WTC11 (cell line): ENCODE data around the gene SERPIND1. TPM values are rescaled to one million over a fixed set of nuclear protein-coding genes. Genes with fewer than 3 reads are reported as not detected.
"Not testable (repeated sequence)": the region's sequence is repeated elsewhere in the genome, so short reads cannot be mapped to it uniquely, and the experiment has no call there.

Source experiments
- ATAC-seq: fragments of 200-7000 bp; cut with Tn5 transposase; 2 replicates; pipeline ENCODE4 v1.10.0; 2021; ENCODE audit warnings: mild to moderate bottlenecking, moderate library complexity
- CTCF ChIA-PET: fragments of 300-600 bp; sonication (Branson Sonifier 250); formaldehyde crosslinking; loops from one replicate; lab custom pipeline; 2021; ENCODE audit warnings: antibody characterized with exemption; lab: Charles Lee
- POLR2A ChIA-PET: fragments of 350-600 bp; sonication (Branson Sonifier 250); formaldehyde crosslinking; loops from one replicate; lab custom pipeline; 2021; ENCODE audit warnings: antibody characterized with exemption; lab: Charles Lee
- DNase-seq: peaks from one replicate; pipeline ENCODE4 v3.0.0; 2021; ENCODE audit warnings: low spot score
- H3K27ac Mint-ChIP-seq: 2 replicates; pipeline ENCODE4 v1.8.0; 2021; ENCODE audit warnings: mixed read lengths
- H3K27me3 Mint-ChIP-seq: 2 replicates; pipeline ENCODE4 v1.8.0; 2021; ENCODE audit warnings: low read depth, mild to moderate bottlenecking, moderate library complexity, mixed read lengths
- H3K36me3 Mint-ChIP-seq: 2 replicates; pipeline ENCODE4 v1.8.0; 2021; ENCODE audit warnings: mixed read lengths
- H3K4me1 Mint-ChIP-seq: 2 replicates; pipeline ENCODE4 v1.8.0; 2022; ENCODE audit warnings: mixed read lengths
- H3K4me3 Mint-ChIP-seq: 2 replicates; pipeline ENCODE4 v1.8.0; 2021; ENCODE audit warnings: mild to moderate bottlenecking, moderate library complexity, mixed read lengths
- H3K9me3 Mint-ChIP-seq: 2 replicates; pipeline ENCODE4 v1.8.0; 2021; ENCODE audit warnings: mixed read lengths
- ARID4B ChIP-seq: sonication (generic); formaldehyde crosslinking; IDR thresholded peaks from 2 replicates; pipeline ENCODE4 v1.8.0; 2023; ENCODE audit warnings: missing genetic modification reagents, mild to moderate bottlenecking, borderline replicate concordance
- E2F1 ChIP-seq: sonication (generic); formaldehyde crosslinking; IDR thresholded peaks from 2 replicates; pipeline ENCODE4 v1.8.0; 2022; ENCODE audit warnings: mild to moderate bottlenecking, missing genetic modification reagents
- E2F5 ChIP-seq: sonication (generic); formaldehyde crosslinking; IDR thresholded peaks from 2 replicates; pipeline ENCODE4 v1.8.1; 2022; ENCODE audit warnings: mild to moderate bottlenecking, moderate library complexity, missing genetic modification reagents
- FOXP1 ChIP-seq: sonication (generic); formaldehyde crosslinking; IDR thresholded peaks from 2 replicates; pipeline ENCODE4 v1.8.0; 2022; ENCODE audit warnings: missing genetic modification reagents, mild to moderate bottlenecking, moderate library complexity, borderline replicate concordance
- HMGXB4 ChIP-seq: sonication (generic); formaldehyde crosslinking; IDR thresholded peaks from 2 replicates; pipeline ENCODE4 v1.8.1; 2023; ENCODE audit warnings: mild to moderate bottlenecking, moderate library complexity, missing genetic modification reagents
- IRF1 ChIP-seq: sonication (generic); formaldehyde crosslinking; IDR thresholded peaks from 2 replicates; pipeline ENCODE4 v1.8.0; 2023; ENCODE audit warnings: missing genetic modification reagents
- MYBL2 ChIP-seq: sonication (generic); formaldehyde crosslinking; IDR thresholded peaks from 2 replicates; pipeline ENCODE4 v1.8.1; 2023; ENCODE audit warnings: mild to moderate bottlenecking, moderate library complexity, missing genetic modification reagents
- NR1H2 ChIP-seq: sonication (generic); formaldehyde crosslinking; IDR thresholded peaks from 2 replicates; pipeline ENCODE4 v1.9.0; 2021; ENCODE audit warnings: mild to moderate bottlenecking, moderate library complexity, missing genetic modification reagents
- NR3C1 ChIP-seq: sonication (generic); formaldehyde crosslinking; conservative IDR thresholded peaks from 2 replicates; pipeline ENCODE4 v1.8.1; 2023; ENCODE audit warnings: low read depth, mild to moderate bottlenecking, missing genetic modification reagents
- SP1 ChIP-seq: sonication (generic); formaldehyde crosslinking; conservative IDR thresholded peaks from 2 replicates; pipeline ENCODE4 v1.8.1; 2022; ENCODE audit warnings: missing genetic modification reagents
- STAT6 ChIP-seq: sonication (generic); formaldehyde crosslinking; conservative IDR thresholded peaks from 2 replicates; pipeline ENCODE4 v1.8.1; 2023; ENCODE audit warnings: mild to moderate bottlenecking, low read depth, missing genetic modification reagents, moderate library complexity
- total RNA-seq: library from RNA; stranded (reverse); gene quantifications from 3 replicates; pipeline ENCODE4 v1.2.3, GENCODE V29; 2021

SERPIND1 gene
- total RNA-seq, 1 experiment from 2014 or later: 0.22 TPM

- H3K27me3 Mint-ChIP-seq: no peaks in the 10 kb centered on the region
- no peaks in the 10 kb centered on the region for H3K4me1 Mint-ChIP-seq
- TF ChIP-seq STAT6 (CRISPR knock-in tag): no peak
- no peak for TF ChIP-seq FOXP1 (CRISPR knock-in tag)
- TF ChIP-seq MYBL2: no peak
- TF ChIP-seq SP1 (CRISPR knock-in tag): no peak
- TF ChIP-seq E2F5 (CRISPR knock-in tag): no peak
- no peak for TF ChIP-seq HMGXB4 (CRISPR knock-in tag)
- TF ChIP-seq NR1H2: no peak
- no peak for TF ChIP-seq E2F1
- no peak for TF ChIP-seq ARID4B
- no peak for TF ChIP-seq IRF1
- TF ChIP-seq NR3C1 (CRISPR knock-in tag): no peak
- TF ChIP-seq, all 79 proteins: peak for 0
- ChIA-PET CTCF (interaction anchor here (1.2 to 1.3 kb wide), 2 partner anchors 12 to 22 kb away, joined by 3 to 5 read pairs; no protein-coding TSS in a partner anchor), POLR2A (no interaction called here)
- Mint-ChIP-seq H3K4me3 (no peak overlapping the region), H3K9me3 (no peaks in the 10 kb centered on the region), H3K36me3 (peaks cover 4% of the 10 kb centered on the region; the same call in 1 of the 2 replicates), H3K27ac (no peak overlapping the region; the same call in 1 of the 2 replicates)
- ATAC-seq: no peak
- no peak for DNase-seq
Observed at GRCh38 chr22:20729194-20729593, 44.7 kb upstream of the SERPIND1 start.

GRCh38 chr22:20732431-20732830 is 41.5 kb upstream of the SERPIND1 start:
- ATAC-seq, CTCF ChIA-PET, H3K4me3 Mint-ChIP-seq, DNase-seq, H3K27me3 Mint-ChIP-seq, H3K9me3 Mint-ChIP-seq, POLR2A ChIA-PET, H3K36me3 Mint-ChIP-seq, H3K4me1 Mint-ChIP-seq: not testable (repeated sequence)
- 0 out of 2 replicates have a peak overlapping the region, but pooled peaks have one; percentile 36 for H3K27ac Mint-ChIP-seq

- H3K27ac Mint-ChIP-seq, H3K9me3 Mint-ChIP-seq, CTCF ChIA-PET, POLR2A ChIA-PET, H3K4me1 Mint-ChIP-seq, H3K4me3 Mint-ChIP-seq, ATAC-seq, H3K36me3 Mint-ChIP-seq, DNase-seq, H3K27me3 Mint-ChIP-seq: not testable (repeated sequence)
Observed at GRCh38 chr22:20735356-20736162, 38.4 kb upstream of the SERPIND1 start.

GRCh38 chr22:20736891-20737290 is 37.0 kb upstream of the SERPIND1 start:
- H3K4me3 Mint-ChIP-seq, H3K27me3 Mint-ChIP-seq, H3K4me1 Mint-ChIP-seq, H3K27ac Mint-ChIP-seq, DNase-seq, CTCF ChIA-PET, H3K36me3 Mint-ChIP-seq, H3K9me3 Mint-ChIP-seq, POLR2A ChIA-PET, ATAC-seq: not testable (repeated sequence)
